ENCODE results near the gene PEMT.

DNA sequence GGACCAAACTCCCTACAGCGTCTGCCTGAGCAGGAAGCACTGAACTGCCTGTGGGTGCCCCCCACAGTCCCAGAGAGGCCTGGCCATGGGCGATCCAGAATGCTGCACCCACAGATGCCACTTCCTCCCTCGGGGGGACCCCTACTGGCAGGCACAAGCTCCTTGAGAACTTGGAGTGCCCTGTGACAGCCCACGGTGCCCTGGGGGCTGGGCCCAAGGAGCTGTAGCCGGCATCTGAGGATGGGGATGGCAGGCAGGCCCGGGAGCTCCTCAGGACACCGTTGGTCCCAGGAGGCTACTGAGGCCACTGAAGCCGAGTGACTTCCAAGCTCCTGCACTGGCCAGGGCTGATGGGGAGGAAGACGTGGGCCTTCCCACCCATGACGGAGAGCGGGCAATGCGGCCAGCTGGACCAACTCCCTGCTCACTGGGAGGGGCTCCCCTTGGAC, 80.2 kb downstream of the PEMT start:
- TF ChIP-seq, protein P1, sequence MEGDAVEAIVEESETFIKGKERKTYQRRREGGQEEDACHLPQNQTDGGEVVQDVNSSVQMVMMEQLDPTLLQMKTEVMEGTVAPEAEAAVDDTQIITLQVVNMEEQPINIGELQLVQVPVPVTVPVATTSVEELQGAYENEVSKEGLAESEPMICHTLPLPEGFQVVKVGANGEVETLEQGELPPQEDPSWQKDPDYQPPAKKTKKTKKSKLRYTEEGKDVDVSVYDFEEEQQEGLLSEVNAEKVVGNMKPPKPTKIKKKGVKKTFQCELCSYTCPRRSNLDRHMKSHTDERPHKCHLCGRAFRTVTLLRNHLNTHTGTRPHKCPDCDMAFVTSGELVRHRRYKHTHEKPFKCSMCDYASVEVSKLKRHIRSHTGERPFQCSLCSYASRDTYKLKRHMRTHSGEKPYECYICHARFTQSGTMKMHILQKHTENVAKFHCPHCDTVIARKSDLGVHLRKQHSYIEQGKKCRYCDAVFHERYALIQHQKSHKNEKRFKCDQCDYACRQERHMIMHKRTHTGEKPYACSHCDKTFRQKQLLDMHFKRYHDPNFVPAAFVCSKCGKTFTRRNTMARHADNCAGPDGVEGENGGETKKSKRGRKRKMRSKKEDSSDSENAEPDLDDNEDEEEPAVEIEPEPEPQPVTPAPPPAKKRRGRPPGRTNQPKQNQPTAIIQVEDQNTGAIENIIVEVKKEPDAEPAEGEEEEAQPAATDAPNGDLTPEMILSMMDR (conservative IDR thresholded peaks at IDR 0.05; ENCODE audit: low read depth, low read length): no peak
- TF ChIP-seq RFX5 (IDR thresholded peaks at IDR 0.05; ENCODE audit: low read depth, low read length): no peak
- TF ChIP-seq, protein P2, sequence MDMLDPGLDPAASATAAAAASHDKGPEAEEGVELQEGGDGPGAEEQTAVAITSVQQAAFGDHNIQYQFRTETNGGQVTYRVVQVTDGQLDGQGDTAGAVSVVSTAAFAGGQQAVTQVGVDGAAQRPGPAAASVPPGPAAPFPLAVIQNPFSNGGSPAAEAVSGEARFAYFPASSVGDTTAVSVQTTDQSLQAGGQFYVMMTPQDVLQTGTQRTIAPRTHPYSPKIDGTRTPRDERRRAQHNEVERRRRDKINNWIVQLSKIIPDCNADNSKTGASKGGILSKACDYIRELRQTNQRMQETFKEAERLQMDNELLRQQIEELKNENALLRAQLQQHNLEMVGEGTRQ (IDR thresholded peaks at IDR 0.05; ENCODE audit: low read depth, low read length): no peak
- no peak for TF ChIP-seq RCOR1 (IDR thresholded peaks at IDR 0.05; ENCODE audit: insufficient replicate concordance, low read length)
- no peak for TF ChIP-seq POLR2A (IDR thresholded peaks at IDR 0.05; ENCODE audit: low read depth, low read length)
- TF ChIP-seq, protein P3, sequence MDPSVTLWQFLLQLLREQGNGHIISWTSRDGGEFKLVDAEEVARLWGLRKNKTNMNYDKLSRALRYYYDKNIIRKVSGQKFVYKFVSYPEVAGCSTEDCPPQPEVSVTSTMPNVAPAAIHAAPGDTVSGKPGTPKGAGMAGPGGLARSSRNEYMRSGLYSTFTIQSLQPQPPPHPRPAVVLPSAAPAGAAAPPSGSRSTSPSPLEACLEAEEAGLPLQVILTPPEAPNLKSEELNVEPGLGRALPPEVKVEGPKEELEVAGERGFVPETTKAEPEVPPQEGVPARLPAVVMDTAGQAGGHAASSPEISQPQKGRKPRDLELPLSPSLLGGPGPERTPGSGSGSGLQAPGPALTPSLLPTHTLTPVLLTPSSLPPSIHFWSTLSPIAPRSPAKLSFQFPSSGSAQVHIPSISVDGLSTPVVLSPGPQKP (IDR thresholded peaks at IDR 0.05; ENCODE audit: borderline replicate concordance, low read depth, low read length): no peak

All from IMR-90 (cell line).